ENCODE measurements around the gene MTRF1L.

GRCh38 chr6:152969688-152970418 lies 32.7 kb downstream of the MTRF1L start:
- TF ChIP-seq CTCF (IDR thresholded peaks at IDR 0.05) (no peak), TEAD4 (IDR thresholded peaks at IDR 0.05; ENCODE audit: borderline replicate concordance, insufficient read depth) (no peak), FOXJ3 (CRISPR knock-in tag; IDR thresholded peaks at IDR 0.05) (no peak), YY1 (IDR thresholded peaks at IDR 0.05; ENCODE audit: low read depth) (no peak), SIN3A (IDR thresholded peaks at IDR 0.05; ENCODE audit: borderline replicate concordance, low read depth, low read length) (no peak), RFX5 (IDR thresholded peaks at IDR 0.05; ENCODE audit: low read length) (no peak), RAD21 (IDR thresholded peaks at IDR 0.05; ENCODE audit: low read length) (no peak), TAF1 (IDR thresholded peaks at IDR 0.05; ENCODE audit: borderline replicate concordance, low read depth, low read length) (no peak), FOSL2 (IDR thresholded peaks at IDR 0.05; ENCODE audit: borderline replicate concordance, low read depth) (no peak), EP300 (IDR thresholded peaks at IDR 0.05; ENCODE audit: borderline replicate concordance in 1 of 2, low read depth in 1 of 2, low read length in 1 of 2) (no peak)

Measured in SK-N-SH (cell line).